Osteoblast (primary cell): Measurements from ENCODE around the gene DSCAML1. TPM values are rescaled to one million over a fixed set of nuclear protein-coding genes. Genes with fewer than 3 reads are reported as not detected.

Source experiments
- DNase-seq: peaks from one replicate; pipeline ENCODE4 v3.0.0; 2011; ENCODE audit warnings: low spot score, mixed read lengths; ENCODE audit not compliant: insufficient read length; ENCODE audit errors: missing footprints
- H2AFZ ChIP-seq: 2 replicates; pipeline ENCODE4 v1.6.0; 2011; ENCODE audit warnings: mild to moderate bottlenecking, low read length
- H3K27ac ChIP-seq: 2 replicates; pipeline ENCODE4 v1.5.1; 2011; ENCODE audit warnings: mild to moderate bottlenecking, low read depth, low read length, moderate library complexity
- H3K27me3 ChIP-seq: 2 replicates; pipeline ENCODE4 v1.6.0; 2012; ENCODE audit warnings: mild to moderate bottlenecking, control low read depth, inconsistent platforms, low read length, moderate library complexity; ENCODE audit not compliant: insufficient read depth
- H3K36me3 ChIP-seq: 2 replicates; pipeline ENCODE4 v1.5.1; 2011; ENCODE audit warnings: mild to moderate bottlenecking, low read length, control low read depth, moderate library complexity; ENCODE audit not compliant: insufficient read depth
- H3K4me1 ChIP-seq: 2 replicates; pipeline ENCODE4 v1.5.1; 2011; ENCODE audit warnings: mild to moderate bottlenecking, low read length, control low read depth, moderate library complexity; ENCODE audit not compliant: insufficient read depth
- H3K4me2 ChIP-seq: 2 replicates; pipeline ENCODE4 v1.6.0; 2011; ENCODE audit warnings: mild to moderate bottlenecking, low read length; ENCODE audit not compliant: insufficient read depth
- H3K4me3 ChIP-seq: fragments of 200-600 bp; sonication (generic); 3 replicates; pipeline ENCODE4 v1.5.1; 2012; ENCODE audit warnings: mild to moderate bottlenecking, low read length, inconsistent platforms; ENCODE audit not compliant: insufficient read depth
- H3K79me2 ChIP-seq: 2 replicates; pipeline ENCODE4 v1.6.0; 2012; ENCODE audit warnings: mild to moderate bottlenecking, low read length, control low read depth, inconsistent platforms; ENCODE audit not compliant: insufficient read depth
- H3K9me3 ChIP-seq: 2 replicates; pipeline ENCODE4 v1.5.1; 2011; ENCODE audit warnings: low read depth, low read length, control low read depth
- H4K20me1 ChIP-seq: 2 replicates; pipeline ENCODE4 v1.6.0; 2012; ENCODE audit warnings: mild to moderate bottlenecking, low read length, control low read depth; ENCODE audit not compliant: insufficient read depth
- total RNA-seq: library from RNA; depleted of rRNA; stranded (reverse); fragments of >200 nt; gene quantifications from 2 replicates; pipeline ENCODE4 v1.2.3, GENCODE V29; 2012
- TF ChIP-seq, protein P1 (sequence below): IDR thresholded peaks from 2 replicates; pipeline ENCODE4 v1.5.1; 2011; ENCODE audit warnings: mild to moderate bottlenecking, low read depth, low read length, moderate library complexity; ENCODE audit errors: extremely low read depth

Gene DSCAML1
- total RNA-seq, 1 donor = not detected

DNA sequence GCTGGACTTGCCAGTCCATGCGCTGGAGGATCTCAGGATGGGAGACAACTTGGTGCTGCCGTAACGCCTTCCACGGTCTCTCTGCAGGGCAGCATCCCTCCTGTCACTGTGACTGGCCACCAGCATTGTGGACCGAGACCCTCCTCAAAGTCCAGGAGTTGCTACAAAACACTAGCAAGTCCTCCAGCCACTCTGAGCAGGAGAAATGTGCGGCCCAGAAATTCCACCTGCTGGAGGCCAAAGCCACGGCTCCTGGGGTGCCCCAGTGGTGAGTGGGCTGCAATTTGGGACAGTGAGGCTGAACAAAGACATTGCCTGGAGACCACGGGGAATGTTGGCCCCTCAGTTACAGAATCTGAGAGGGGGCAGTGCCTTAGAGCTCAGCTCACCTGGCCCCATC lies 6.9 kb upstream of the DSCAML1 start:
- Histone ChIP-seq H3K4me1 (no peaks in the 10 kb centered on the region), H4K20me1 (no peaks in the 10 kb centered on the region), H3K79me2 (no peaks in the 10 kb centered on the region), H3K4me3 (no peak overlapping the region), H3K27me3 (peaks cover 37% of the 10 kb centered on the region), H3K27ac (no peak overlapping the region), H3K36me3 (no peaks in the 10 kb centered on the region), H3K9me3 (no peaks in the 10 kb centered on the region), H2AFZ (no peak overlapping the region), H3K4me2 (no peak overlapping the region)
- TF ChIP-seq, protein P1, sequence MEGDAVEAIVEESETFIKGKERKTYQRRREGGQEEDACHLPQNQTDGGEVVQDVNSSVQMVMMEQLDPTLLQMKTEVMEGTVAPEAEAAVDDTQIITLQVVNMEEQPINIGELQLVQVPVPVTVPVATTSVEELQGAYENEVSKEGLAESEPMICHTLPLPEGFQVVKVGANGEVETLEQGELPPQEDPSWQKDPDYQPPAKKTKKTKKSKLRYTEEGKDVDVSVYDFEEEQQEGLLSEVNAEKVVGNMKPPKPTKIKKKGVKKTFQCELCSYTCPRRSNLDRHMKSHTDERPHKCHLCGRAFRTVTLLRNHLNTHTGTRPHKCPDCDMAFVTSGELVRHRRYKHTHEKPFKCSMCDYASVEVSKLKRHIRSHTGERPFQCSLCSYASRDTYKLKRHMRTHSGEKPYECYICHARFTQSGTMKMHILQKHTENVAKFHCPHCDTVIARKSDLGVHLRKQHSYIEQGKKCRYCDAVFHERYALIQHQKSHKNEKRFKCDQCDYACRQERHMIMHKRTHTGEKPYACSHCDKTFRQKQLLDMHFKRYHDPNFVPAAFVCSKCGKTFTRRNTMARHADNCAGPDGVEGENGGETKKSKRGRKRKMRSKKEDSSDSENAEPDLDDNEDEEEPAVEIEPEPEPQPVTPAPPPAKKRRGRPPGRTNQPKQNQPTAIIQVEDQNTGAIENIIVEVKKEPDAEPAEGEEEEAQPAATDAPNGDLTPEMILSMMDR = no peak
- DNase-seq = no peak

DNA sequence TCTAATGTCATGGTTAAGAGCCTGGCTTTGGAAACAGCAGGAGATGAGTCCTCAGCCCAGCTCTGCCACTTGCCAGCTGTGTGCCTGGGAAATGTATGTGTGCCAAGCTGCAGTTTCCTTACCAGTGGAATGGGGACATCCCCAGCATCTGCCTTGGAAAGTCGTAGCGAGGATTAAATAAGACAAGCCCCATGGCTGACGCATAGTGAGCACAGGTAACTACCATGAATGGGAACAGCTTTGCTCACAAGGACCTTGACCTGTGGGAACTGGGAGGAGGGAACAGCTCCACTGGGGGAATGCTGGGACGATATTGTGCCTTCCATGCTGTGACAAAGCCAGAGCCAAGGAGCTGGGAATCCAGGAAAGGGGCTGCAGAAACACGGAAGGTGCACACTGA lies 2.6 kb upstream of the DSCAML1 start:
- no peaks in the 10 kb centered on the region for H3K79me2 ChIP-seq
- H3K36me3 ChIP-seq = no peaks in the 10 kb centered on the region
- TF ChIP-seq, protein P1 = no peak
- no peak for DNase-seq
- H3K27me3 ChIP-seq = peaks cover 64% of the 10 kb centered on the region
- no peaks in the 10 kb centered on the region for H3K4me1 ChIP-seq
- no peak overlapping the region for H3K4me2 ChIP-seq
- H3K4me3 ChIP-seq = no peak overlapping the region
- H2AFZ ChIP-seq = no peak overlapping the region
- H3K27ac ChIP-seq = no peak overlapping the region
- no peaks in the 10 kb centered on the region for H4K20me1 ChIP-seq
- no peaks in the 10 kb centered on the region for H3K9me3 ChIP-seq

DNA sequence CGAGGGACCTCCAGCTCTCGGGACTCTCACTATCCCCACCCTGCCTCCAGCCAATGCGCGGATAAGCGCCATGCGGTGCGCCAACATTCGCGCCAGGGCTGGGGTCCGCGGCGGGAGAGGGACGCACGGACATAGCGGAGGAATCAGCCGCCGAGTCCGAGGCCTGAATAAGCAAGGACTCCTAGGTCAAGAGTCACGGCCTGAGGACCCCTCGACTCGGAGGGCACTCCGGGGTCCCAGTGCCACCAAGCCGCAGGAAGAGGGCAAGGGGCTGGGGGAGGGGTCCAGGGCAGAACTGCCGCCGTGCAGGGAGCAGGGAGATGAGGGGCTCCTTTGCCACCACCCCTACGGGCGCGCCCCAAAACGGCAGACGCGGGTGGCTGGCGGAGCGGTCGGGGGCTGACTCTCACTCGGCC lies 552 bp downstream of the DSCAML1 start:
- no peak overlapping the region for H3K4me3 ChIP-seq
- no peak overlapping the region for H3K27ac ChIP-seq
- H3K4me1 ChIP-seq = no peaks in the 10 kb centered on the region
- DNase-seq = peak; percentile 76
- H4K20me1 ChIP-seq = no peaks in the 10 kb centered on the region
- H3K36me3 ChIP-seq = no peaks in the 10 kb centered on the region
- TF ChIP-seq, protein P1 = no peak
- H3K4me2 ChIP-seq = no peak overlapping the region
- H3K79me2 ChIP-seq = no peaks in the 10 kb centered on the region
- no peak overlapping the region for H2AFZ ChIP-seq
- H3K9me3 ChIP-seq = no peaks in the 10 kb centered on the region
- H3K27me3 ChIP-seq = peaks cover 55% of the 10 kb centered on the region

DNA sequence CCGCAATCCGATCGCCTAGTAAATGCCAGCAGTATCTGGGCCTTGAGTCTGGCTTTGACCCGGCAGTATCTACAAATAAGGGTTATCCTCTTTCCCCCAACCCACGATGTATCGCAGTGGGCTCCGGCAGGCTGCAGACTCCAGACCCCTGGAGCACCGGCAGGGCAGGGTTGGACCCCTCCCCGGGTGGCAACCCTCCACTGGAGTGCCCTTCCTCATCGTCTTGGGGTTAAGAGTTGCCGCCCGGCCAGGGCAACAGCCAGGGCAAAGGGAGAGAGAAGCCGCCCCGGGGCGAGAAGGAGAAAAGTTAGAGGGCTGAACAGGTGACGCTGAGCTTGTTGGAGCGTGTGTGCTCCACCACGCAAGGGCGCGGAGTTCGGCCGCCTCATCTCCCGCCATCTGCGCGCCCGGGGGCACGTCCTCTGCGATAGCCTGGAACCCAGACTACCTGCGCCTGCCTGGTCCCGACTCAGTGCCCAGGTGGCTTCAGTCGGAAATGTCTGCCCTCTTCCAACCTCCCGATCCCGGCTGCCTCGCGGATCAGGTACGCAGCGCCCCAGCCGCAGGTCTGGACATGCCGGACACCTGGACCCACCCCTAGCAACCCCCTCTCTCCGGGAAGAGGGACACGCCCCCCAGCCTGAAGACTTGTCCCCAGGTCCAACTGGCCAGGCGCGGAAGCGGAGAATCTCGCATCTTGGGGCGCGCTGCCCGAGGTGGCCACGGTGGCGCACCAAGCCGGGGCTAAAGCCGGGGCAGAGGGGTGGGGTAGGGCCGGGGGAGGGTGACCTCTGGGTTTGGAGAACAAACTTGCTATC lies 1.2 kb downstream of the DSCAML1 start:
- Histone ChIP-seq H3K4me3 (no peak overlapping the region), H4K20me1 (no peaks in the 10 kb centered on the region), H2AFZ (no peak overlapping the region), H3K79me2 (no peaks in the 10 kb centered on the region), H3K9me3 (no peaks in the 10 kb centered on the region), H3K27me3 (peaks cover 55% of the 10 kb centered on the region), H3K4me1 (no peaks in the 10 kb centered on the region), H3K36me3 (no peaks in the 10 kb centered on the region), H3K27ac (no peak overlapping the region), H3K4me2 (no peak overlapping the region)
- DNase-seq = peak; percentile 52
- TF ChIP-seq, protein P1 = no peak
